CD4-positive, alpha-beta T cell (primary cell): Measurements from ENCODE around the gene KLF17. TPM values are rescaled to one million over a fixed set of nuclear protein-coding genes. Genes with fewer than 3 reads are reported as not detected.

ENCODE experiments used
- ATAC-seq: fragments of 200-7000 bp; cut with Tn5 transposase; one replicate; pipeline ENCODE4 v1.10.0; 2022; ENCODE audit warnings: mild to moderate bottlenecking; ENCODE audit not compliant: poor library complexity
- CTCF ChIA-PET: fragments of 350-600 bp; sonication (Branson Sonifier 250); formaldehyde crosslinking; loops from one replicate; lab custom pipeline; 2021; ENCODE audit warnings: antibody characterized with exemption, inconsistent platforms; lab: Charles Lee
- POLR2A ChIA-PET: fragments of 350-600 bp; sonication (Branson Sonifier 250); formaldehyde crosslinking; loops from one replicate; lab custom pipeline; 2021; ENCODE audit warnings: antibody characterized with exemption, inconsistent platforms; lab: Charles Lee
- DNase-seq, 14 experiments: peaks; one replicate each; pipeline ENCODE4 v3.0.0-alpha.2; 2013 to 2020; ENCODE audit warnings: mixed read lengths in 2 of 14
- H3K27ac ChIP-seq, 2 donors: one replicate each; pipeline versions ENCODE4 v1.5.1 to v1.7.0; 2013; ENCODE audit warnings: low read length in 2 of 2, low read depth in 1 of 2, mild to moderate bottlenecking in 1 of 2
- H3K27me3 ChIP-seq, 2 experiments: 1 replicate in 1 of 2; 2 replicates in 1 of 2; pipeline versions ENCODE4 v1.6.1 to v1.7.0; 2013; ENCODE audit warnings: low read length in 2 of 2, control low read depth in 1 of 2, mild to moderate bottlenecking in 1 of 2, moderate library complexity in 1 of 2; ENCODE audit not compliant: insufficient read depth in 2 of 2, control insufficient read depth in 1 of 2
- H3K36me3 ChIP-seq: one replicate; pipeline ENCODE4 v1.6.1; 2013; ENCODE audit warnings: low read length, control low read depth; ENCODE audit not compliant: insufficient read depth
- H3K4me1 ChIP-seq: one replicate; pipeline ENCODE4 v1.6.1; 2013; ENCODE audit warnings: low read length, control low read depth; ENCODE audit not compliant: insufficient read depth
- H3K4me3 ChIP-seq: one replicate; pipeline ENCODE4 v1.5.1; 2013; ENCODE audit warnings: mild to moderate bottlenecking, low read length, moderate library complexity
- H3K9me3 ChIP-seq, 2 experiments: 1 replicate in 1 of 2; 2 replicates in 1 of 2; pipeline versions ENCODE4 v1.6.1 to v1.7.0; 2013; ENCODE audit warnings: low read length in 2 of 2, mild to moderate bottlenecking in 2 of 2, control low read depth in 1 of 2, moderate library complexity in 1 of 2; ENCODE audit not compliant: control insufficient read depth in 1 of 2, insufficient read depth in 1 of 2
- H3K27ac Mint-ChIP-seq: one replicate; pipeline ENCODE4 v1.8.0; 2020; ENCODE audit warnings: mixed read lengths
- H3K27me3 Mint-ChIP-seq: one replicate; pipeline ENCODE4 v1.8.0; 2021; ENCODE audit warnings: mixed read lengths
- H3K36me3 Mint-ChIP-seq: one replicate; pipeline ENCODE4 v1.8.0; 2021; ENCODE audit warnings: low read depth, mixed read lengths
- H3K4me1 Mint-ChIP-seq: one replicate; pipeline ENCODE4 v1.8.0; 2021; ENCODE audit warnings: low read depth, mixed read lengths
- H3K4me3 Mint-ChIP-seq: one replicate; pipeline ENCODE4 v1.8.0; 2020; ENCODE audit warnings: mild to moderate bottlenecking, mixed read lengths
- H3K9me3 Mint-ChIP-seq: one replicate; pipeline ENCODE4 v1.8.0; 2020; ENCODE audit warnings: mixed read lengths
- CTCF ChIP-seq: fragments of 200-600 bp; IDR thresholded peaks from one replicate; pipeline ENCODE4 v1.8.0; 2022; ENCODE audit warnings: antibody characterized with exemption, mild to moderate bottlenecking
- intact Hi-C, 2 experiments: fragments of 100-400 bp; cut with DNase I in 1 of 2; cut with micrococcal nuclease in 1 of 2; formaldehyde crosslinking; loops; one replicate each; pipeline versions ENCODE4 v1.15.1 to v1.9.0; 2023 to 2025; cut with DNase I, micrococcal nuclease
- total RNA-seq, 174 experiments: library from RNA in 2 of 174; stranded (reverse) in 2 of 174; gene quantifications; one replicate each; pipeline ENCODE4 v1.2.3 and lab custom pipeline; 2021 to 2026

The KLF17 gene
- total RNA-seq, 2 experiments from 2014 or later = not detected

GRCh38 chr1:44072821-44073220 lies 45.8 kb upstream of the KLF17 start:
- Mint-ChIP-seq H3K27ac (no peak overlapping the region), H3K9me3 (no peaks in the 10 kb centered on the region), H3K4me1 (no peaks in the 10 kb centered on the region), H3K36me3 (no peaks in the 10 kb centered on the region), H3K4me3 (no peak overlapping the region), H3K27me3 (peaks cover 16% of the 10 kb centered on the region)
- ChIA-PET CTCF (interaction anchor here (1.0 kb wide), 1 partner anchor 23 kb away, joined by 3 read pairs; no protein-coding TSS in a partner anchor), POLR2A (no interaction called here)
- no peaks in the 10 kb centered on the region for H3K36me3 ChIP-seq
- no peak overlapping the region for H3K4me3 ChIP-seq
- no peaks in the 10 kb centered on the region for H3K4me1 ChIP-seq
- H3K27me3 ChIP-seq = peaks cover 5 to 7% of the 10 kb centered on the region in 2 experiments
- intact Hi-C loops = no loop called here
- TF ChIP-seq CTCF = no peak
- no peak for DNase-seq
- no peak overlapping the region for H3K27ac ChIP-seq
- H3K9me3 ChIP-seq = no peaks in the 10 kb centered on the region
- no peak for ATAC-seq

GRCh38 chr1:44073528-44073927 lies 45.1 kb upstream of the KLF17 start:
- Histone ChIP-seq H3K36me3 (no peaks in the 10 kb centered on the region), H3K27me3 (peaks cover 5 to 7% of the 10 kb centered on the region in 2 experiments), H3K4me3 (no peak overlapping the region), H3K4me1 (no peaks in the 10 kb centered on the region), H3K27ac (no peak overlapping the region), H3K9me3 (no peaks in the 10 kb centered on the region)
- peaks cover 16% of the 10 kb centered on the region for H3K27me3 Mint-ChIP-seq
- no peaks in the 10 kb centered on the region for H3K36me3 Mint-ChIP-seq
- intact Hi-C loops = no loop called here
- DNase-seq = no peak
- no peaks in the 10 kb centered on the region for H3K9me3 Mint-ChIP-seq
- no peak for ATAC-seq
- TF ChIP-seq CTCF = no peak
- CTCF ChIA-PET = interaction anchor here (1.0 kb wide), 1 partner anchor 22 kb away, joined by 3 read pairs; no protein-coding TSS in a partner anchor
- H3K27ac Mint-ChIP-seq = no peak overlapping the region
- H3K4me3 Mint-ChIP-seq = no peak overlapping the region
- POLR2A ChIA-PET = no interaction called here
- H3K4me1 Mint-ChIP-seq = no peaks in the 10 kb centered on the region

- CTCF ChIA-PET = no interaction called here
- Mint-ChIP-seq H3K9me3 (no peaks in the 10 kb centered on the region), H3K4me3 (no peak overlapping the region), H3K36me3 (no peaks in the 10 kb centered on the region), H3K27ac (no peak overlapping the region), H3K4me1 (no peaks in the 10 kb centered on the region), H3K27me3 (peaks cover 12% of the 10 kb centered on the region)
- H3K27ac ChIP-seq = no peak overlapping the region
- DNase-seq (no peak), ATAC-seq (no peak)
- H3K4me1 ChIP-seq = no peaks in the 10 kb centered on the region
- H3K9me3 ChIP-seq = no peaks in the 10 kb centered on the region
- H3K4me3 ChIP-seq = no peak overlapping the region
- TF ChIP-seq CTCF = no peak
- H3K27me3 ChIP-seq = peaks cover 4 to 5% of the 10 kb centered on the region in 2 experiments
- intact Hi-C loops = no loop called here
- H3K36me3 ChIP-seq = no peaks in the 10 kb centered on the region
- POLR2A ChIA-PET = no interaction called here
These were observed 44.2 kb upstream of the KLF17 start for GRCh38 chr1:44074415-44074814.
